Parathyroid adenoma (tissue), 2 donors: ENCODE measurements around the gene MRPL16.

Experiments used
- H2AFZ ChIP-seq: fragments of 300-600 bp; sonication (generic); one replicate; pipeline ENCODE4 v1.7.0; 2017; ENCODE audit warnings: antibody characterized with exemption, mild to moderate bottlenecking
- H3K27ac ChIP-seq: fragments of 300-600 bp; sonication (generic); one replicate; pipeline ENCODE4 v1.7.0; 2017
- H3K27me3 ChIP-seq: fragments of 300-600 bp; sonication (generic); one replicate; pipeline ENCODE4 v1.7.0; 2017; ENCODE audit warnings: low read length; ENCODE audit not compliant: control insufficient read depth, insufficient read depth
- H3K36me3 ChIP-seq: fragments of 300-600 bp; sonication (generic); one replicate; pipeline ENCODE4 v1.7.0; 2017; ENCODE audit warnings: low read length; ENCODE audit not compliant: control insufficient read depth, insufficient read depth
- H3K4me1 ChIP-seq: fragments of 300-600 bp; sonication (generic); one replicate; pipeline ENCODE4 v1.7.0; 2017; ENCODE audit warnings: control low read depth
- H3K4me2 ChIP-seq: fragments of 300-600 bp; sonication (generic); one replicate; pipeline ENCODE4 v1.7.0; 2017; ENCODE audit warnings: low read length
- H3K4me3 ChIP-seq: fragments of 300-600 bp; sonication (generic); one replicate; pipeline ENCODE4 v1.7.0; 2017; ENCODE audit warnings: low read depth, low read length
- H3K79me2 ChIP-seq: fragments of 300-600 bp; sonication (generic); one replicate; pipeline ENCODE4 v1.7.0; 2017; ENCODE audit warnings: control low read depth
- H3K9ac ChIP-seq: fragments of 300-600 bp; sonication (generic); one replicate; pipeline ENCODE4 v1.7.0; 2017; ENCODE audit warnings: mild to moderate bottlenecking
- H3K9me3 ChIP-seq: fragments of 300-600 bp; sonication (generic); one replicate; pipeline ENCODE4 v1.7.0; 2017; ENCODE audit warnings: low read length; ENCODE audit not compliant: control insufficient read depth
- TF ChIP-seq, protein P1 (sequence below): fragments of 300-600 bp; sonication (generic); IDR thresholded peaks from one replicate; pipeline ENCODE4 v1.7.0; 2017; ENCODE audit warnings: antibody characterized with exemption, mild to moderate bottlenecking
- donor health status: primary hyperparathyroidism.

Gene MRPL16

DNA sequence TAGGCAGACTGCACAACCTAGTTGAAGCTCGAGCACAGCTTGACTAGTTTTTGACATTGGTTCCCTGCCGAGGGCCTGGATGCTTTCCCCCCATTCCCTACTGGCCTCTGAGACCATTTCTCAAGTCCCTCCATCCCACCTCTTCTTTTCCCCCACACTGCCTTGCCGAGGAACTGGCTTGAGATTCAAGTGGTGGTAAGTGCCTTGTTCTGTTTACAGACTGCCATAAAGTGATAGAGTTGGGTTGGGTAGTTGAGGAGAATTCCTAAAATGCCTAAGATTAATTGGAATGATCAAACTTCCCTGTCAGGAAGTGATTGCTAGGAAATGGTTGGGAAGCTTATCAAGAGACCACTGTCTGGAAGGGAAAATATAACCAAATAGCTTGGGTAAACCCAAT lies 16.2 kb downstream of the MRPL16 start:
- no peaks in the 10 kb centered on the region for H3K36me3 ChIP-seq
- no peak overlapping the region for H3K4me2 ChIP-seq
- H3K27me3 ChIP-seq: no peaks in the 10 kb centered on the region
- H3K9ac ChIP-seq: no peak overlapping the region
- no peaks in the 10 kb centered on the region for H3K79me2 ChIP-seq
- H3K4me3 ChIP-seq: no peak overlapping the region
- H2AFZ ChIP-seq: no peak overlapping the region
- H3K4me1 ChIP-seq: no peaks in the 10 kb centered on the region
- no peaks in the 10 kb centered on the region for H3K9me3 ChIP-seq
- TF ChIP-seq, protein P1, sequence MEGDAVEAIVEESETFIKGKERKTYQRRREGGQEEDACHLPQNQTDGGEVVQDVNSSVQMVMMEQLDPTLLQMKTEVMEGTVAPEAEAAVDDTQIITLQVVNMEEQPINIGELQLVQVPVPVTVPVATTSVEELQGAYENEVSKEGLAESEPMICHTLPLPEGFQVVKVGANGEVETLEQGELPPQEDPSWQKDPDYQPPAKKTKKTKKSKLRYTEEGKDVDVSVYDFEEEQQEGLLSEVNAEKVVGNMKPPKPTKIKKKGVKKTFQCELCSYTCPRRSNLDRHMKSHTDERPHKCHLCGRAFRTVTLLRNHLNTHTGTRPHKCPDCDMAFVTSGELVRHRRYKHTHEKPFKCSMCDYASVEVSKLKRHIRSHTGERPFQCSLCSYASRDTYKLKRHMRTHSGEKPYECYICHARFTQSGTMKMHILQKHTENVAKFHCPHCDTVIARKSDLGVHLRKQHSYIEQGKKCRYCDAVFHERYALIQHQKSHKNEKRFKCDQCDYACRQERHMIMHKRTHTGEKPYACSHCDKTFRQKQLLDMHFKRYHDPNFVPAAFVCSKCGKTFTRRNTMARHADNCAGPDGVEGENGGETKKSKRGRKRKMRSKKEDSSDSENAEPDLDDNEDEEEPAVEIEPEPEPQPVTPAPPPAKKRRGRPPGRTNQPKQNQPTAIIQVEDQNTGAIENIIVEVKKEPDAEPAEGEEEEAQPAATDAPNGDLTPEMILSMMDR: no peak
- H3K27ac ChIP-seq: no peak overlapping the region

DNA sequence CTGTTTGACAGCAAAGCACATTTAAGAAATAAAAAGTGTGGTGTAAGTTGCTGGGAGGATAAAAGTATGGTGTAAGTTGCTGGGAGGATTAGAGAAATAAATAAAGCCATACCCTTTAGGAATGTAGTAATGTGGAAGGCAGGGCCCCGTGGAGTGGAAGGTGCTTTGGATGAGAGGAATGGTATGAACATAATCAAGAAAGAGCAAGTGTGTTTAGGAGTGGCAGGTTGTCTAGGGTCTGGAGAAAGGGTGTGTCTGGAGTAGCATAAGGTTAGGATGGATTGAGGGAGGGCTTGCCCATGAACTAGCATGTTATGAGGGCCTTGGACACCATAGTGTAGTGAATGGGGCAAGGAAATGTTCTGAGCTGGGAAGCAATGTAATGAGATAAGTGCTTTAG lies 18.1 kb downstream of the MRPL16 start:
- Histone ChIP-seq H3K79me2 (no peaks in the 10 kb centered on the region), H3K9ac (no peak overlapping the region), H3K9me3 (no peaks in the 10 kb centered on the region), H3K4me1 (no peaks in the 10 kb centered on the region), H3K27me3 (no peaks in the 10 kb centered on the region), H3K4me3 (no peak overlapping the region), H3K27ac (no peak overlapping the region), H3K4me2 (no peak overlapping the region), H3K36me3 (no peaks in the 10 kb centered on the region), H2AFZ (no peak overlapping the region)
- TF ChIP-seq, protein P1: no peak

DNA sequence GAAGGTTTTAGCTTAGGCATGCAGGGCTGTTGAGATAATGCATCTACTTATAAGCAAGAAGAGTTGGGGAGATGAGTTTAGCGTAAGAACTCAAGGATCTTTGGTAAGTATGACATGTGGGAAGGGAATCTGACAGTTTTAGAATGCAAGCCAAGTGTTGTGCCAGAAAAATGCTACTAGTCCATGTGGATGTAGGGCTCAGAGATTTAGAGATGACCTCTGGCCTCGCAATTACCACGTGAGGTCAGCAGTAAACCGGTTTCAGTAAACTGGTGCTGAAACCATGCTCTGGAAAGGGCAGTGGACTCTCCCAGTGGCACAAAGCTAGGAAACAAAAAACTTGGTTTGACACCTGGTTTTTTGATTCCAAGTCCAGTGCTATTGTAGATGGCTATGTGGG lies 18.9 kb downstream of the MRPL16 start:
- Histone ChIP-seq H3K9ac (no peak overlapping the region), H3K36me3 (no peaks in the 10 kb centered on the region), H3K79me2 (no peaks in the 10 kb centered on the region), H3K4me1 (no peaks in the 10 kb centered on the region), H3K4me2 (no peak overlapping the region), H3K4me3 (no peak overlapping the region), H3K9me3 (no peaks in the 10 kb centered on the region), H3K27me3 (no peaks in the 10 kb centered on the region), H2AFZ (no peak overlapping the region), H3K27ac (no peak overlapping the region)
- TF ChIP-seq, protein P1: no peak

DNA sequence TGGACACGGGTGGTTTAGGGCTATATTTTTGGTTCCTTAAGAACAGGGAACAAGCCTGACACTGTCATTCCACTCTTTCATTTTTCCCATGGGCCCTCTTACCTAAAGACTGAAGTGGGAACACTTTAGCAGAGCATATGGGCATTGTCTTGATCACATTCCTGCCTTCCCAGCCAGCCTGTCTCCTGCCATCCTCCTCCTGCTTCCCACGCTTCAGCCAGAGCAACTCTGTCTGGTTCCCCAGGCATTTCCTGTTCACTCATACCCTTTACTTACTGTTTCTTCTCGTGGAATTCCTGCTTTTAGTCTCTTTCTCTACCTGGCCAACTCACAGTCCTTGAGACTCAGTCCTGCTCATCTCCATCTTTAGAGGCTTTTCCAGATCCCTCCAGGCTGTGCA lies 22.8 kb downstream of the MRPL16 start:
- Histone ChIP-seq H3K4me1 (no peaks in the 10 kb centered on the region), H3K9ac (no peak overlapping the region), H3K79me2 (no peaks in the 10 kb centered on the region), H3K4me2 (no peak overlapping the region), H3K36me3 (no peaks in the 10 kb centered on the region), H3K27ac (no peak overlapping the region), H3K9me3 (no peaks in the 10 kb centered on the region), H3K4me3 (no peak overlapping the region), H2AFZ (no peak overlapping the region), H3K27me3 (no peaks in the 10 kb centered on the region)
- TF ChIP-seq, protein P1: no peak

DNA sequence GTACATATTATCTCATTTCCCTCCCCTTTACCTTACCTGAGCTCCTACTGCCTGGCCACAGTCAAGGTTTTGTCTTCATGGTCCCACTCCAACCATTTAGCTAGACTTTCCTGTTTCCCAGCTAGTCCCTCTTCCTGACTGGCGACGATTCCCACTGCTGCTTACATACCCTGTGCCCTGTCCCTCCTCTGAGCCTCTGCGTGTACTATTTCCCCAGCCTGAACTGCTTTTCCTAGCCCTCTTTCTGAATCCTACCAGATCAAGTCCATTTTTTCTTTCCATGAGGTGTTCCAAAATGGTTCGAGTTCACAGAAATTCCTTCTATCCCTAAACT lies 23.4 kb downstream of the MRPL16 start:
- Histone ChIP-seq H2AFZ (no peak overlapping the region), H3K4me2 (no peak overlapping the region), H3K36me3 (no peaks in the 10 kb centered on the region), H3K9me3 (no peaks in the 10 kb centered on the region), H3K4me3 (no peak overlapping the region), H3K4me1 (no peaks in the 10 kb centered on the region), H3K9ac (no peak overlapping the region), H3K79me2 (no peaks in the 10 kb centered on the region), H3K27ac (no peak overlapping the region), H3K27me3 (no peaks in the 10 kb centered on the region)
- TF ChIP-seq, protein P1: no peak
